Progenitor cell of endocrine pancreas (in vitro differentiated cells): ENCODE results near the gene LDLRAD4. TPM values are rescaled to one million over a fixed set of nuclear protein-coding genes. Genes with fewer than 3 reads are reported as not detected.
A peak's percentile ranks its signal among the peaks of the same experiment; 100 is the strongest.

Source experiments
- DNase-seq: peaks from one replicate; pipeline ENCODE4 v3.0.0; 2021; ENCODE audit warnings: low spot score; ENCODE audit not compliant: unreplicated experiment
- H3K27ac Mint-ChIP-seq: 2 replicates; pipeline ENCODE4 v1.8.0; 2021; ENCODE audit warnings: mild to moderate bottlenecking, moderate library complexity, mixed read lengths
- H3K27me3 Mint-ChIP-seq: 2 replicates; pipeline ENCODE4 v1.8.0; 2021; ENCODE audit warnings: mixed read lengths
- H3K36me3 Mint-ChIP-seq: 2 replicates; pipeline ENCODE4 v1.8.0; 2022; ENCODE audit warnings: mixed read lengths; ENCODE audit not compliant: insufficient read depth
- H3K4me1 Mint-ChIP-seq: 2 replicates; pipeline ENCODE4 v1.8.0; 2021; ENCODE audit warnings: low read depth, mixed read lengths
- H3K4me3 Mint-ChIP-seq: 2 replicates; pipeline ENCODE4 v1.8.0; 2021; ENCODE audit warnings: low read depth, mild to moderate bottlenecking, moderate library complexity, mixed read lengths
- H3K9me3 Mint-ChIP-seq: 2 replicates; pipeline ENCODE4 v1.8.0; 2021; ENCODE audit warnings: low read depth, mixed read lengths
- total RNA-seq: library from RNA; stranded (reverse); gene quantifications from 2 replicates; pipeline ENCODE4 v1.2.1, GENCODE V29; 2021
- TF ChIP-seq, protein P1 (sequence below): fragments of 200-600 bp; sonication (generic); IDR thresholded peaks from one replicate; pipeline ENCODE4 v1.5.0; 2021; ENCODE audit warnings: antibody characterized with exemption, mild to moderate bottlenecking; ENCODE audit not compliant: unreplicated experiment

Gene LDLRAD4
- total RNA-seq, 1 donor from 2014 or later = 3.8 TPM

GRCh38 chr18:13294309-13294708, 75.7 kb downstream of the LDLRAD4 start:
- Mint-ChIP-seq H3K9me3 (no peaks in the 10 kb centered on the region), H3K4me3 (no peak overlapping the region), H3K27me3 (peaks cover 13% of the 10 kb centered on the region), H3K36me3 (no peaks in the 10 kb centered on the region), H3K4me1 (peaks cover 12% of the 10 kb centered on the region), H3K27ac (no peak overlapping the region)
- no peak for DNase-seq
- TF ChIP-seq, protein P1, sequence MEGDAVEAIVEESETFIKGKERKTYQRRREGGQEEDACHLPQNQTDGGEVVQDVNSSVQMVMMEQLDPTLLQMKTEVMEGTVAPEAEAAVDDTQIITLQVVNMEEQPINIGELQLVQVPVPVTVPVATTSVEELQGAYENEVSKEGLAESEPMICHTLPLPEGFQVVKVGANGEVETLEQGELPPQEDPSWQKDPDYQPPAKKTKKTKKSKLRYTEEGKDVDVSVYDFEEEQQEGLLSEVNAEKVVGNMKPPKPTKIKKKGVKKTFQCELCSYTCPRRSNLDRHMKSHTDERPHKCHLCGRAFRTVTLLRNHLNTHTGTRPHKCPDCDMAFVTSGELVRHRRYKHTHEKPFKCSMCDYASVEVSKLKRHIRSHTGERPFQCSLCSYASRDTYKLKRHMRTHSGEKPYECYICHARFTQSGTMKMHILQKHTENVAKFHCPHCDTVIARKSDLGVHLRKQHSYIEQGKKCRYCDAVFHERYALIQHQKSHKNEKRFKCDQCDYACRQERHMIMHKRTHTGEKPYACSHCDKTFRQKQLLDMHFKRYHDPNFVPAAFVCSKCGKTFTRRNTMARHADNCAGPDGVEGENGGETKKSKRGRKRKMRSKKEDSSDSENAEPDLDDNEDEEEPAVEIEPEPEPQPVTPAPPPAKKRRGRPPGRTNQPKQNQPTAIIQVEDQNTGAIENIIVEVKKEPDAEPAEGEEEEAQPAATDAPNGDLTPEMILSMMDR = no peak

- no peak overlapping the region for H3K4me3 Mint-ChIP-seq
- no peak for DNase-seq
- no peaks in the 10 kb centered on the region for H3K36me3 Mint-ChIP-seq
- peaks cover 4% of the 10 kb centered on the region for H3K4me1 Mint-ChIP-seq
- peaks cover 10% of the 10 kb centered on the region for H3K27me3 Mint-ChIP-seq
- TF ChIP-seq, protein P1 = no peak
- H3K27ac Mint-ChIP-seq = no peak overlapping the region
- H3K9me3 Mint-ChIP-seq = no peaks in the 10 kb centered on the region
Observed at GRCh38 chr18:13295894-13296293, 77.3 kb downstream of the LDLRAD4 start.

DNA sequence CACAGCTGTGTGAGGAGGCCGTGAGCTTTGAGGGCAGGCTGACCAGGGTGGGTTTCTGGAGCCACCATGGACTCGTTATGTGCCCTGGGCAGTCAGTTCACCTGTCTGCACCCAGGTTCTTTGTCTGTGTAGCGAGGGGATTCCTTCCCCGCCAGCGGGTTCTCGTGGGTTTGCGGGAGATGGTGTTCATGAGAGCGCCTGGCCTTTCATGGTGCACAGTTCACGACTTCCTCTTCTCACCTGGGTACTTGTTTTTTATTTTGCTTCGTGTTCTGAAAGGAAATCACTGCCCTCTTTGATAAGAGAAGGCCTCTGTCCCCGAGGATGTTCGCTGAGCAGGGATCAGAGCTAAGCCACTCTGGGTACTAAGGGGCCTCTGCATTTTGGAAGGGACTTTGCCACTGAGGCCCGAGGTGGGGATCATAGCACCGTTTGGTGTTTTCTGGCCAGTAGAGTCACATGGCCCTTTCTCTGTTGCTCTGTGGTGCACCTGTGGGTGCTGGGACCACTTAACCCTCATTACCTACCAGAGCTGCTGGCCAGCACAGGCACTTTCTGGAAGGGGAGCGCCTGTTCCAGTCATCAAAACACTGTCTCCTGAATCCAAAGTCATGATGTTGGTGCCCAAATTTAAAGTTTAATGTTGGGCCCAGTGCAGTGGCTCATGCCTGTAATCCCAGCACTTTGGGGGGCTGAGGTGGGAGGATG, 78.5 kb downstream of the LDLRAD4 start:
- TF ChIP-seq, protein P1 = no peak
- Mint-ChIP-seq H3K9me3 (no peaks in the 10 kb centered on the region), H3K27me3 (peaks cover 10% of the 10 kb centered on the region), H3K4me3 (no peak overlapping the region), H3K4me1 (no peaks in the 10 kb centered on the region), H3K27ac (peak overlapping the region; percentile 11), H3K36me3 (no peaks in the 10 kb centered on the region)
- DNase-seq = no peak

DNA sequence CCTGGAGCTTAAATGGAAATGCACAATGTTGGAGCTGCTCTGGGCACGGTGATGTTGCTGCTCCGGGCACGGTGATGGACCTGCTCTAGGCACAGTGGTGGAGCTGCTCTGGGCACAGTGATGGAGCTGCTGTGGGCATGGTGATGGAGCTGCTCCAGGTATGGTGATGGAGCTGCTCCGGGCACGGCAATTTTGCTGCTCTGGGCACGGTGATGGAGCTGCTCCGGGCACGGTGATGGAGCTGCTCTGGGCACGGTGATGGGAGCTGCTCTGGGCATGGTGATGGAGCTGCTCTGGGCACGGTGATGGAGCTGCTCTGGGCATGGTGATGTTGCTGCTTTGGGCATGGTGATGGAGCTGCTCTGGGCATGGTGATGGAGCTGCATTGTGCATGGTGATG, 79.7 kb downstream of the LDLRAD4 start:
- TF ChIP-seq, protein P1 = no peak
- DNase-seq = no peak
- H3K27ac Mint-ChIP-seq = no peak overlapping the region
- no peaks in the 10 kb centered on the region for H3K36me3 Mint-ChIP-seq
- no peaks in the 10 kb centered on the region for H3K4me1 Mint-ChIP-seq
- H3K9me3 Mint-ChIP-seq = no peaks in the 10 kb centered on the region
- H3K4me3 Mint-ChIP-seq = no peak overlapping the region
- H3K27me3 Mint-ChIP-seq = peaks cover 4% of the 10 kb centered on the region

DNA sequence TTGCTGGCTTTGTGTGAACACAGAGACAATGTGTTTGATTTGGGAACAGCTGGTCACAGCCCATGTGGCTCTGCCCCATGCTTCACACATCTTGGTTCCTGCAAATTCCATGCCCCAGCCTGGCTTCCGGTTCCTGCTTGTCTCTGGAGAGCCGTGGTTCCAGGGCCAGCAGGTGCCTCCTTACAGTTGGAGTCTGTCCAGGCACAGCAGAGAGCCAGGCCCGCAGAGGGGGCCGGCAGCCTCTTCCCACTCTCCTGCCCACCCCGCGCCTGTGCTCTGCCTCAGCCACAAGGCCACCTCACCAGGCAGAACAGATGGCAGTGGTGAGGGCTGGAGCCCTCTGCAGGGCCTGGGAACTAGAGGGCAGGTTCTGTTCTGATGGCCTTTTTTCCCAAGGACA, 81.5 kb downstream of the LDLRAD4 start:
- no peak for DNase-seq
- Mint-ChIP-seq H3K4me1 (no peaks in the 10 kb centered on the region), H3K9me3 (no peaks in the 10 kb centered on the region), H3K27me3 (peaks cover 4% of the 10 kb centered on the region), H3K4me3 (no peak overlapping the region), H3K27ac (no peak overlapping the region), H3K36me3 (no peaks in the 10 kb centered on the region)
- TF ChIP-seq, protein P1 = no peak
